Muscle layer of colon (tissue), 2 donors: ENCODE results near the gene CTAG1B.
"Not testable (repeated sequence)": the region's sequence is repeated elsewhere in the genome, so short reads cannot be mapped to it uniquely, and the experiment has no call there.

ENCODE experiments used
- H3K27ac ChIP-seq: one replicate; pipeline ENCODE4 v1.7.0; 2013; ENCODE audit warnings: low read depth, mild to moderate bottlenecking, low read length, moderate library complexity
- H3K27me3 ChIP-seq, 2 donors: one replicate each; pipeline ENCODE4 v1.7.0; 2013; ENCODE audit warnings: low read length in 2 of 2, mild to moderate bottlenecking in 2 of 2; ENCODE audit not compliant: insufficient read depth in 2 of 2, control insufficient read depth in 1 of 2
- H3K36me3 ChIP-seq: one replicate; pipeline ENCODE4 v1.7.0; 2013; ENCODE audit warnings: mild to moderate bottlenecking, low read length; ENCODE audit not compliant: insufficient read depth
- H3K4me1 ChIP-seq: one replicate; pipeline ENCODE4 v1.7.0; 2013; ENCODE audit warnings: mild to moderate bottlenecking, low read length; ENCODE audit not compliant: insufficient read depth
- H3K4me3 ChIP-seq, 2 donors: one replicate each; pipeline ENCODE4 v1.7.0; 2013; ENCODE audit warnings: low read length in 2 of 2, low read depth in 1 of 2, mild to moderate bottlenecking in 1 of 2, moderate library complexity in 1 of 2
- H3K9ac ChIP-seq: one replicate; pipeline ENCODE4 v1.7.0; 2013; ENCODE audit warnings: low read length
- H3K9me3 ChIP-seq: one replicate; pipeline ENCODE4 v1.7.0; 2013; ENCODE audit warnings: mild to moderate bottlenecking, low read length
- donor health status: abdominal sarcoma.
- donor health status: Adenocarcinoma of cecum.

Gene CTAG1B

DNA sequence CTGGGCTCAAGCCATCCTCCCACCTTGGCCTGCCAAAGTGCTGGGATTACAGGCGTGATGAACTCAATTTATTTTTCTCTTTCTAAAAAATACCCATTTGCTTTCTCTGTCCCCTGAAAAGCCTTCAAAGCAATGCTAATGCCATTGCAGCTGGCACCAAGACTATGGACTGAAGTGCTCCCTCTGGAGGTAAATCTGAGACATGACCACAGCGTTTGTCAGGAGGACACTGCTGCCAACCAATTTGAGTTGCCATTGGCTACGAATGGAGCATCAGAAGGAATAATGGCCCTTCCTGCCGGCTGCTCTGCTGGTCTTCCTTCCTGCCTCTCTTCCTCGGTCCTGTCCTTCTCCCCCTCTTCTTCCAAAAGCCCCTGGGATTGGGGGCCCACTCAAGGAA, 44.0 kb downstream of the CTAG1B start:
- not testable (repeated sequence) for H3K9ac ChIP-seq, H3K27me3 ChIP-seq, H3K27ac ChIP-seq, H3K9me3 ChIP-seq, H3K4me1 ChIP-seq, H3K4me3 ChIP-seq, H3K36me3 ChIP-seq

DNA sequence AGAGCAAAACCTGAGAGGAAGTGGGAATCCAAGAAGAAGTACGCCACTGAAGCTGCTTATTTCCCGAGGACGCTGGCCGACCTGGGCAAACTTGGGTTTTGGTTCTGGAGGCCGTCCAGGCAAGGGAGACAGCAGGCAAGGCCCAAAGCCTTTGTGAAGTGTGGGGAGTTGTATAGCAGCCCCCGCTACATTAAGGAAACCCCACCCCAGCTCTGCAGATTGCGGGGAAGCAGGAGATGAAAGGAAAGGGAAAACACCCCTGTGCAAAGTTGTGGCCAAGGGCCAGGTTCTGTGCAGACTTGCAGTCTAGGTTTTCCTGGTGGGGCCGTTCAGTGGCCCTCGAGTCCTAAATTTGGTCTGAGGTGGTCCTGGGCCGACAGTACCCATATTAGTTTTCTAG, 46.0 kb downstream of the CTAG1B start:
- not testable (repeated sequence) for H3K4me3 ChIP-seq, H3K27ac ChIP-seq, H3K36me3 ChIP-seq, H3K27me3 ChIP-seq, H3K9ac ChIP-seq, H3K9me3 ChIP-seq, H3K4me1 ChIP-seq

DNA sequence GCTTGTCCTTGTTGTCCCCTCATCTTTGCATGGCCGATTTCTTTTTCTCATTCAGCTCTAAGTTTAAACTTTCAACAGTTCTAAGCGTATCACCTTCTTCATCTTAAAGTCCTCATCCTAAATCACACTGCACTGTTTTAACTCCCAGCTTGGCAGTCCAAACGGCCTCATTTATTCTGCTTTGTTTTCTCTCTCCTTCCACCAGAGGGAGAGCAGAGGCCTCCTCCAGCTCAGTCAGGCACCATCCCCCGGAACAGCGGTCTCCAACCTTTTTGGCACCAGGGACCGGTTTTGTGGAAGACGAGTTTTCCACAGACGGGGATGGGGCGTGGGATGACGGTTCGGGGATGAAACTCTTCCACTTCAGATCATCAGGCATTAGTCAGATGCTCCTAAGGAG, 48.7 kb downstream of the CTAG1B start:
- not testable (repeated sequence) for H3K27me3 ChIP-seq, H3K4me1 ChIP-seq, H3K9ac ChIP-seq, H3K27ac ChIP-seq, H3K9me3 ChIP-seq, H3K36me3 ChIP-seq, H3K4me3 ChIP-seq
